Mammary epithelial cell (primary cell): ENCODE results near the gene SUSD2.

Source experiments
- EZH2 ChIP-seq: IDR thresholded peaks from 2 replicates; pipeline ENCODE4 v1.6.1; 2012; ENCODE audit warnings: low read length, inconsistent platforms, borderline replicate concordance
- TF ChIP-seq, protein P1 (sequence below), 2 donors: IDR thresholded peaks in 1 of 2; conservative IDR thresholded peaks in 1 of 2; 2 replicates each; pipeline ENCODE4 v1.5.1; 2011 to 2012; ENCODE audit warnings: inconsistent platforms in 2 of 2, low read length in 2 of 2, mild to moderate bottlenecking in 2 of 2, control low read depth in 1 of 2, low read depth in 1 of 2; ENCODE audit not compliant: insufficient read depth in 1 of 2; ENCODE audit errors: extremely low read depth in 1 of 2

DNA sequence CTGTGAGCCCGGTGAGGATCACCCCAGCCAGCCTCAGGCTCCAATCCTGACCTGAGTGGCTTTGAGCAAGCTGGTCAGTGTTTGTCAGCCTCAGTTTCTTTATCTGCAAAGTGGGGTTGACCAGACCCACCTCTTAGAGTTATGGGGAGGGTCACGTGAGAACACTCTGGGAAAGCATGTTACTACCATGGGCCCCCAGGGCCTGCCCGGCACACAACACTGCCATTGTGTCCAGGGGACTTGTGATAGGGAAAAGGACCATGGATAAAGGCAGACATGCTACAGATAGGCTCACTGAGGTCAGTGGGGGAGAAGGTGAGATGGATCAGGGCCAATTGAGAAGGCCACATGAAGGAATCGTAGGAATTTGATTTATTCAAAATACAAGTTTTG, 32.1 kb upstream of the SUSD2 start:
- TF ChIP-seq, protein P1, sequence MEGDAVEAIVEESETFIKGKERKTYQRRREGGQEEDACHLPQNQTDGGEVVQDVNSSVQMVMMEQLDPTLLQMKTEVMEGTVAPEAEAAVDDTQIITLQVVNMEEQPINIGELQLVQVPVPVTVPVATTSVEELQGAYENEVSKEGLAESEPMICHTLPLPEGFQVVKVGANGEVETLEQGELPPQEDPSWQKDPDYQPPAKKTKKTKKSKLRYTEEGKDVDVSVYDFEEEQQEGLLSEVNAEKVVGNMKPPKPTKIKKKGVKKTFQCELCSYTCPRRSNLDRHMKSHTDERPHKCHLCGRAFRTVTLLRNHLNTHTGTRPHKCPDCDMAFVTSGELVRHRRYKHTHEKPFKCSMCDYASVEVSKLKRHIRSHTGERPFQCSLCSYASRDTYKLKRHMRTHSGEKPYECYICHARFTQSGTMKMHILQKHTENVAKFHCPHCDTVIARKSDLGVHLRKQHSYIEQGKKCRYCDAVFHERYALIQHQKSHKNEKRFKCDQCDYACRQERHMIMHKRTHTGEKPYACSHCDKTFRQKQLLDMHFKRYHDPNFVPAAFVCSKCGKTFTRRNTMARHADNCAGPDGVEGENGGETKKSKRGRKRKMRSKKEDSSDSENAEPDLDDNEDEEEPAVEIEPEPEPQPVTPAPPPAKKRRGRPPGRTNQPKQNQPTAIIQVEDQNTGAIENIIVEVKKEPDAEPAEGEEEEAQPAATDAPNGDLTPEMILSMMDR (conservative IDR thresholded peaks at IDR 0.05 in 1 of 2, IDR thresholded peaks at IDR 0.05 in 1 of 2; ENCODE audit: extremely low read depth in 1 of 2, insufficient read depth in 1 of 2, low read depth in 1 of 2, low read length in 2 of 2) = no peak
- no peak for TF ChIP-seq EZH2
